Cardiac muscle cell (in vitro differentiated cells and primary cell): ENCODE results near the gene BMPER. TPM values are rescaled to one million over a fixed set of nuclear protein-coding genes. Genes with fewer than 3 reads are reported as not detected.
A peak's percentile ranks its signal among the peaks of the same experiment; 100 is the strongest.

ENCODE experiments used
- DNase-seq, 2 donors: peaks; one replicate each; pipeline versions ENCODE4 v3.0.0 to v3.0.0-alpha.2; 2010 to 2017; ENCODE audit warnings: low read depth in 1 of 2, low spot score in 1 of 2
- H3K27ac ChIP-seq: fragments of 200-600 bp; sonication (generic); 2 replicates; pipeline ENCODE4 v1.5.1; 2016
- H3K27me3 ChIP-seq: fragments of 200-600 bp; sonication (generic); 2 replicates; pipeline ENCODE4 v1.6.0; 2016; ENCODE audit warnings: control low read depth
- H3K36me3 ChIP-seq: fragments of 200-600 bp; sonication (generic); 2 replicates; pipeline ENCODE4 v1.5.1; 2016; ENCODE audit warnings: control low read depth
- H3K4me1 ChIP-seq: fragments of 200-600 bp; sonication (generic); 2 replicates; pipeline ENCODE4 v1.8.1; 2017; ENCODE audit warnings: low read depth, mild to moderate bottlenecking, mixed run types
- H3K4me3 ChIP-seq: fragments of 200-600 bp; sonication (generic); 2 replicates; pipeline ENCODE4 v1.5.1; 2016; ENCODE audit warnings: mild to moderate bottlenecking
- H3K9me3 ChIP-seq: fragments of 200-600 bp; sonication (generic); 2 replicates; pipeline ENCODE4 v1.5.1; 2017; ENCODE audit warnings: low read depth, mild to moderate bottlenecking, control low read depth
- polyA plus RNA-seq: library from polyadenylated mRNA; unstranded; fragments of >200 nt; fragmentation: Nextera tagmentation; extraction: Ambion mirVana; gene quantifications from 2 replicates; pipeline ENCODE4 v1.2.1, GENCODE V29; 2016
- total RNA-seq: library from RNA; depleted of rRNA; stranded (reverse); fragments of >200 nt; gene quantifications from 2 replicates; pipeline ENCODE4 v1.2.3, GENCODE V29; 2016
- TF ChIP-seq, protein P1 (sequence below): IDR thresholded peaks from 2 replicates; pipeline ENCODE4 v1.5.1; 2012; ENCODE audit warnings: low read depth, mild to moderate bottlenecking, low read length

Gene BMPER
- total and polyA plus RNA-seq, 2 experiments from 2014 or later, result 53.6 to 138 TPM

DNA sequence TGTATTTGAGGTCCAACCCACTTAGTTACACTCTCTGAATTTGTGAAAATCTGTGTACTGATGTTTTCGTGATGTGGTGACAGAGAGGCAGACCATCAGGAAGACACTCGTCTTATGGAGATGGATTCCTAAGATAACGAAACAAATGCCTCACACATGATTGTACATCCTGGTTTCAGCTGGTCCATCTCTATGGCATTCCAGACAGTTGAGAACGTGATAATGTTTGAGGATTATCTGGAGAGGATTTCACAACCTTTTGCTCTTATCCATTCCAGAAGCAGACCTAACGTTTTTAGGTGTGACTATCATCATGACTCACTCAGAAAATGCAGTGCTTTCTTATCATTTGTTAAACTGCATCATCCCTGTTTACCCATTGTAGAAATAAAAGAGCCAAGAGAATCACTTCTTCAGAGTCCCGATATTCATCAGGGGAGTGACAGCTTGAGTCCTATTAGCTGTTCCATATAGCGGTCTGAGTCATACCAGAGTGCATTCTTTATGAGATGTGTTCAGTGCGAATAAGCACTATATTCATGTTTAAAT, 74.5 kb downstream of the BMPER start:
- TF ChIP-seq, protein P1, sequence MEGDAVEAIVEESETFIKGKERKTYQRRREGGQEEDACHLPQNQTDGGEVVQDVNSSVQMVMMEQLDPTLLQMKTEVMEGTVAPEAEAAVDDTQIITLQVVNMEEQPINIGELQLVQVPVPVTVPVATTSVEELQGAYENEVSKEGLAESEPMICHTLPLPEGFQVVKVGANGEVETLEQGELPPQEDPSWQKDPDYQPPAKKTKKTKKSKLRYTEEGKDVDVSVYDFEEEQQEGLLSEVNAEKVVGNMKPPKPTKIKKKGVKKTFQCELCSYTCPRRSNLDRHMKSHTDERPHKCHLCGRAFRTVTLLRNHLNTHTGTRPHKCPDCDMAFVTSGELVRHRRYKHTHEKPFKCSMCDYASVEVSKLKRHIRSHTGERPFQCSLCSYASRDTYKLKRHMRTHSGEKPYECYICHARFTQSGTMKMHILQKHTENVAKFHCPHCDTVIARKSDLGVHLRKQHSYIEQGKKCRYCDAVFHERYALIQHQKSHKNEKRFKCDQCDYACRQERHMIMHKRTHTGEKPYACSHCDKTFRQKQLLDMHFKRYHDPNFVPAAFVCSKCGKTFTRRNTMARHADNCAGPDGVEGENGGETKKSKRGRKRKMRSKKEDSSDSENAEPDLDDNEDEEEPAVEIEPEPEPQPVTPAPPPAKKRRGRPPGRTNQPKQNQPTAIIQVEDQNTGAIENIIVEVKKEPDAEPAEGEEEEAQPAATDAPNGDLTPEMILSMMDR, result no peak
- Histone ChIP-seq H3K36me3 (peaks cover 53% of the 10 kb centered on the region), H3K27me3 (no peaks in the 10 kb centered on the region), H3K4me1 (no peaks in the 10 kb centered on the region), H3K9me3 (no peaks in the 10 kb centered on the region), H3K27ac (peak overlapping the region; percentile 63), H3K4me3 (no peak overlapping the region)
- DNase-seq, result peak in 1 of 2 donors; percentile 75

DNA sequence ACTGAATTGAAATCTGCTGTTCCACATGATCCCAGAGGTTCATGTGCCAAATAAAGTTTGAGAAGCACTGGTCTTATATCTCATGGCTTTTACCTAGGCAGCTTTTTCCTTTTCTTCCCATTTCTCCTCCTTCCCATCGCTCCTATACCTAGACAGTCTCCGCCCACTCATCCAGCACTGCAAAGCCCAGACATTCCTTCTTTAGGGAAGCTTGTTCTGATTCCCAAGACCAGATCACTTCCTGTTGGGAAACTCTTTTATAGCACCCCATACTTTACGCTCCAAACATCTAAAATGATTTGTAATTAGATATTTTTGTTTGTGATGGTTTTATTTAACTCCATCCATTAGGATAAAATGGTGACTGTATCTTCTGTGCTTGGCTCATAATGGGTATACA, 75.9 kb downstream of the BMPER start:
- no peaks in the 10 kb centered on the region for H3K27me3 ChIP-seq
- peak overlapping the region; percentile 63 for H3K27ac ChIP-seq
- H3K9me3 ChIP-seq, result no peaks in the 10 kb centered on the region
- DNase-seq, result peak in 1 of 2 donors; percentile 38
- H3K36me3 ChIP-seq, result peaks cover 40% of the 10 kb centered on the region
- no peaks in the 10 kb centered on the region for H3K4me1 ChIP-seq
- TF ChIP-seq, protein P1, result no peak
- no peak overlapping the region for H3K4me3 ChIP-seq

DNA sequence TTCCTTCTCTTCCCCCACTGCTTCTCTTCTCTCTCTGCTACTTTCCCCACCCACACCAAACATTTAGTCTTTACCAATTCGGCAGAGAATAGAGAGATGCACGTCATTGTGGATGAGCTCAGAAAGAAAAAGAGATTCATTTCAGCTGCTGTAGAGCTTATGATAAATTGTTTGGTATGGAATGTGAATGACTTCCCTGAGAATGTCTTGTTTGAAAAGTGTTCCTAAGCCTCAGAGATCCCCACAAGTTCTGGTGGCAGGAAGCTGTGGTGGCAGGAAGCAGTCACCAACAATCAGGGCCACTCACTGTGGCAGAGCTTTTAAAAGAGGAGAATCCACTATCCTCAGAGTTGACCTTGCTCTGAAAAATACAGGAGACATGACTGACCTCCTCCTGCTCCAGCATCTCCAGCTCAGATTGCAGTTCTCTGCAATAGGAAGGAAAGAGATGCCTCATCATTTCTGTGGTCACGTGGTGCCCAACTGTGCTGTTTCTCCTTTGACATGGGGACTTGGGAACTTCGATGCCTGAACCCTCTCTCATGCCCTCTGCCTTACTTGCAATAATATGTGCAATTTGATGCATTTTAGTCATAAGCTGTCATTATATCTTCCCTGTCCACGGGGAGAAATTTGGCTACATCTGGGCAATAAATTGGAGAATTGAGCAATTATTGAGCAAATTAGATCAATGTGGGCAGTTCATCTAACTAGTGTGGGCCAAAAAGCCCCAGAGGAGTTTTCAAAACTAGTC, 76.5 kb downstream of the BMPER start:
- Histone ChIP-seq H3K4me1 (no peaks in the 10 kb centered on the region), H3K36me3 (peaks cover 36% of the 10 kb centered on the region), H3K4me3 (no peak overlapping the region), H3K27ac (peak overlapping the region; percentile 59), H3K27me3 (no peaks in the 10 kb centered on the region), H3K9me3 (no peaks in the 10 kb centered on the region)
- TF ChIP-seq, protein P1, result no peak
- DNase-seq, result peak in 1 of 2 donors; percentile 29

DNA sequence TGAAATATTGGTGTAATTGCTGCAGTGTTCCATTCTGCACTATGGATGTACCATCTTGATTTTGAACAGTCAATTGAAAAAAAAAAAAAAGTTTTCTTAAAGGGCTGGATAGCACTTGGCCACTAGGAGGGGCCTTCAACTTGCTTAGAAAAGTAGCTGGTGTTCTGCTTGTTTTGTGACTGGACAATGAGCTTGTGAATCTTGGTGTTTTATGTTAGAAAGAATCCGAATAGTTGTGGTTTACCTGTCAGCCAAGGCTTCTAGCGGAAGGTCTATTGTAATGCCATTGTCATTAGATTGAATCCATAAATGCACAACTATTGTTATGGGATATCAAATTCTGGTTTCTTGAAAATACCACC, 77.1 kb downstream of the BMPER start:
- Histone ChIP-seq H3K27ac (peak overlapping the region; percentile 59), H3K27me3 (no peaks in the 10 kb centered on the region), H3K4me1 (peaks cover 3% of the 10 kb centered on the region), H3K4me3 (no peak overlapping the region), H3K36me3 (peaks cover 33% of the 10 kb centered on the region), H3K9me3 (no peaks in the 10 kb centered on the region)
- DNase-seq, result peak; percentile 37 to 69
- TF ChIP-seq, protein P1, result peak; percentile 62

DNA sequence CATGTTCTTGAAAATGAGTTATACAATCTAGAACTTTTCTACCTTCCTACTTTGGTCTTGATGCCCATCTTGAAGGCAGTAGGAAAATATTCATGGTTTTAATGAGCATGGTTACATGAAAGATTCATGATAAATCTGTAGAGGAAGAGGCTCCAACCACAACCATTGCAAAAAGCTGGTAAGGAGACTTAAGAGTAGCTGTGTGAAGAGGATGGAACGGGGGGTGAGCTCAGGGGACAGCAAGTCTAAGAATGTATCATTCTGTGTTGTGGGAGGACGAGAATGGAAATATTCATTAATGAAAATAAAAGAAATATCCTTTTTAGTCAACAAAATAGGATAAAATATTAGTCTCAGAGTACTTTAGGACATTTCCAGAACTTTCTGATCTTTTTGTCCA, 81.1 kb downstream of the BMPER start:
- Histone ChIP-seq H3K9me3 (no peaks in the 10 kb centered on the region), H3K4me3 (no peak overlapping the region), H3K36me3 (peaks cover 15% of the 10 kb centered on the region), H3K27ac (peak overlapping the region; percentile 78), H3K4me1 (peaks cover 5% of the 10 kb centered on the region), H3K27me3 (no peaks in the 10 kb centered on the region)
- DNase-seq, result no peak
- TF ChIP-seq, protein P1, result no peak
